Activated T-cell treated with anti-CD3 and anti-CD28 coated beads for 24 hours (primary cell): ENCODE measurements around the gene NEUROD1.
"Not testable (repeated sequence)": the region's sequence is repeated elsewhere in the genome, so short reads cannot be mapped to it uniquely, and the experiment has no call there.

Experiments used
- DNase-seq: peaks from one replicate; pipeline ENCODE4 v3.0.0-alpha.2; 2020; ENCODE audit warnings: low read depth

Gene NEUROD1

GRCh38 chr2:181680055-181680936 lies at the start of gene NEUROD1:
Gene NEUROD1 (minus strand): TSS chr2:181680517. CDS start chr2:181678860, 1,657 bp downstream.
- DNase-seq: no peak

GRCh38 chr2:181725476-181725875 lies 45.2 kb upstream of the NEUROD1 start:
- DNase-seq: no peak

- DNase-seq: no peak
These were observed 44.3 kb upstream of the NEUROD1 start for GRCh38 chr2:181724662-181725061.

- DNase-seq: no peak
These were observed 43.4 kb upstream of the NEUROD1 start for GRCh38 chr2:181723731-181724130.

- DNase-seq: peak; percentile 52
These were observed 34.8 kb upstream of the NEUROD1 start for GRCh38 chr2:181715033-181715630.

GRCh38 chr2:181711051-181711450 lies 30.7 kb upstream of the NEUROD1 start:
- DNase-seq: not testable (repeated sequence)

GRCh38 chr2:181702519-181702918 lies 22.2 kb upstream of the NEUROD1 start:
- DNase-seq: not testable (repeated sequence)

GRCh38 chr2:181698223-181698622 lies 17.9 kb upstream of the NEUROD1 start:
- DNase-seq: no peak

- DNase-seq: no peak
These were observed 17.3 kb upstream of the NEUROD1 start for GRCh38 chr2:181697571-181697970.

GRCh38 chr2:181697126-181697525 lies 16.8 kb upstream of the NEUROD1 start:
- no peak for DNase-seq

GRCh38 chr2:181694271-181694670 lies 14.0 kb upstream of the NEUROD1 start:
- DNase-seq: no peak

- no peak for DNase-seq
These were observed 10.5 kb upstream of the NEUROD1 start for GRCh38 chr2:181690860-181691259.

GRCh38 chr2:181686576-181687185 lies 6.4 kb upstream of the NEUROD1 start:
- DNase-seq: no peak

- DNase-seq: no peak
These were observed 4.9 kb upstream of the NEUROD1 start for GRCh38 chr2:181685150-181685688.

- no peak for DNase-seq
These were observed 4.3 kb upstream of the NEUROD1 start for GRCh38 chr2:181684454-181685149.

GRCh38 chr2:181683518-181684453 lies 3.5 kb upstream of the NEUROD1 start:
- DNase-seq: no peak

- DNase-seq: no peak
These were observed 2.6 kb upstream of the NEUROD1 start for GRCh38 chr2:181682795-181683517.

- DNase-seq: no peak
These were observed 1.9 kb upstream of the NEUROD1 start for GRCh38 chr2:181682026-181682789.
